H1 (cell line): ENCODE data around the gene TDO2. TPM values are rescaled to one million over a fixed set of nuclear protein-coding genes. Genes with fewer than 3 reads are reported as not detected.

Experiments
- CTCF ChIA-PET: fragments of 300-600 bp; sonication (Branson Sonifier 250); formaldehyde crosslinking; loops from one replicate; lab custom pipeline; 2021; ENCODE audit not compliant: partially characterized antibody; lab: Charles Lee
- POLR2A ChIA-PET: fragments of 300-600 bp; sonication (Branson Sonifier 250); formaldehyde crosslinking; loops from one replicate; lab custom pipeline; 2021; ENCODE audit warnings: inconsistent platforms; ENCODE audit not compliant: partially characterized antibody; lab: Charles Lee
- DNase-seq, 2 experiments: peaks; one replicate each; pipeline versions ENCODE4 v3.0.0 to v3.0.0-alpha.2; 2010 to 2022; ENCODE audit warnings: low spot score in 2 of 2, low read depth in 1 of 2, mixed read lengths in 1 of 2
- FAIRE-seq: peaks from 2 replicates; lab custom pipeline; 2011; peaks lifted over from hg19 to GRCh38; lab: Jason Lieb, UNC
- H2AFZ ChIP-seq: 2 replicates; pipeline ENCODE4 v1.8.1; 2012; ENCODE audit warnings: low read length, inconsistent platforms
- H2AK5ac ChIP-seq: 2 replicates; pipeline ENCODE4 v1.6.1; 2013; ENCODE audit warnings: low read depth, low read length
- H2BK120ac ChIP-seq: replicated peaks from 2 replicates; pipeline ENCODE3; 2013; ENCODE audit warnings: low read depth, low read length, inconsistent platforms
- H2BK12ac ChIP-seq: 2 replicates; pipeline ENCODE4 v1.6.1; 2013; ENCODE audit warnings: low read depth, low read length
- H2BK15ac ChIP-seq: 2 replicates; pipeline ENCODE4 v1.6.1; 2013; ENCODE audit warnings: low read length
- H2BK20ac ChIP-seq: 2 replicates; pipeline ENCODE4 v1.6.1; 2013; ENCODE audit warnings: low read length
- H2BK5ac ChIP-seq: 2 replicates; pipeline ENCODE4 v1.6.1; 2013; ENCODE audit warnings: low read depth, low read length
- H3K14ac ChIP-seq: 2 replicates; pipeline ENCODE4 v1.6.1; 2013; ENCODE audit warnings: inconsistent platforms; ENCODE audit not compliant: insufficient read length
- H3K18ac ChIP-seq: 2 replicates; pipeline ENCODE4 v1.6.1; 2013; ENCODE audit warnings: low read length; ENCODE audit errors: extremely low read depth
- H3K23ac ChIP-seq: 2 replicates; pipeline ENCODE4 v1.6.1; 2013; ENCODE audit warnings: inconsistent platforms; ENCODE audit not compliant: insufficient read length
- H3K23me2 ChIP-seq: 2 replicates; pipeline ENCODE4 v1.6.1; 2013; ENCODE audit warnings: low read depth, low read length
- H3K27ac ChIP-seq: 2 replicates; pipeline ENCODE4 v1.6.1; 2011; ENCODE audit warnings: low read depth, low read length, inconsistent platforms
- H3K27me3 ChIP-seq, 4 experiments: replicated peaks in 1 of 4; 1 replicate in 1 of 4; 2 replicates in 3 of 4; pipeline versions ENCODE4 v1.6.1 to v1.8.1; 2011 to 2013; ENCODE audit warnings: low read length in 3 of 4, mild to moderate bottlenecking in 3 of 4, inconsistent platforms in 2 of 4, mixed read lengths in 2 of 4, moderate library complexity in 1 of 4; ENCODE audit not compliant: control insufficient read depth in 3 of 4, insufficient read depth in 3 of 4; ENCODE audit errors: extremely low read depth in 1 of 4
- H3K36me3 ChIP-seq, 4 experiments: 2 replicates each; pipeline versions ENCODE4 v1.6.1 to v1.8.1; 2011 to 2013; ENCODE audit warnings: mild to moderate bottlenecking in 4 of 4, low read length in 3 of 4, moderate library complexity in 2 of 4, control low read depth in 1 of 4, inconsistent platforms in 1 of 4; ENCODE audit not compliant: insufficient read depth in 4 of 4, control insufficient read depth in 2 of 4
- H3K4ac ChIP-seq: replicated peaks from 2 replicates; pipeline ENCODE3; 2013; ENCODE audit warnings: low read length, low read depth, mixed read lengths, inconsistent platforms; ENCODE audit not compliant: insufficient read length
- H3K4me1 ChIP-seq, 4 experiments: replicated peaks in 1 of 4; 1 replicate in 1 of 4; 2 replicates in 3 of 4; pipeline versions ENCODE4 v1.6.1 to v1.8.1; 2011 to 2013; ENCODE audit warnings: low read length in 3 of 4, inconsistent platforms in 2 of 4, mixed read lengths in 1 of 4; ENCODE audit not compliant: insufficient read depth in 4 of 4, control insufficient read depth in 3 of 4
- H3K4me2 ChIP-seq, 2 experiments: 2 replicates each; pipeline versions ENCODE4 v1.6.1 to v1.8.1; 2011 to 2013; ENCODE audit warnings: low read depth in 2 of 2, low read length in 2 of 2, control low read depth in 1 of 2, inconsistent platforms in 1 of 2, mild to moderate bottlenecking in 1 of 2; ENCODE audit not compliant: insufficient read depth in 1 of 2
- H3K4me3 ChIP-seq, 4 experiments: fragments of 200-600, 300-600 bp in 1 of 4; sonication (generic), shearing (Covaris generic), sonication (Bioruptor Twin) in 1 of 4; 2 replicates each; pipeline versions ENCODE4 v1.5.1 to v1.8.1; 2011 to 2016; ENCODE audit warnings: low read length in 4 of 4, low read depth in 3 of 4, control low read depth in 2 of 4, inconsistent platforms in 2 of 4, mild to moderate bottlenecking in 2 of 4, mixed read lengths in 1 of 4, moderate library complexity in 1 of 4; ENCODE audit not compliant: insufficient read depth in 2 of 4; ENCODE audit errors: extremely low read depth in 1 of 4
- H3K56ac ChIP-seq: replicated peaks from 2 replicates; pipeline ENCODE3; 2013; ENCODE audit warnings: low read depth, mild to moderate bottlenecking, mixed read lengths, low read length, inconsistent platforms; ENCODE audit not compliant: insufficient read length
- H3K79me1 ChIP-seq: 2 replicates; pipeline ENCODE4 v1.6.1; 2013; ENCODE audit warnings: low read depth, low read length, control low read depth
- H3K79me2 ChIP-seq, 2 experiments: 2 replicates each; pipeline versions ENCODE4 v1.6.1 to v1.8.1; 2012 to 2013; ENCODE audit warnings: low read length in 2 of 2, mild to moderate bottlenecking in 2 of 2, inconsistent platforms in 1 of 2; ENCODE audit not compliant: insufficient read depth in 2 of 2, control insufficient read depth in 1 of 2
- H3K9ac ChIP-seq, 4 experiments: replicated peaks in 1 of 4; 1 replicate in 1 of 4; 2 replicates in 3 of 4; pipeline versions ENCODE4 v1.6.1 to v1.8.1; 2011 to 2013; ENCODE audit warnings: low read depth in 3 of 4, low read length in 3 of 4, control low read depth in 2 of 4, mild to moderate bottlenecking in 2 of 4, moderate library complexity in 2 of 4, inconsistent platforms in 1 of 4; ENCODE audit errors: extremely low read depth in 1 of 4
- H3K9me3 ChIP-seq, 2 experiments: 2 replicates each; pipeline versions ENCODE4 v1.6.1 to v1.8.1; 2012 to 2013; ENCODE audit warnings: mild to moderate bottlenecking in 2 of 2, moderate library complexity in 2 of 2, control low read depth in 1 of 2, inconsistent platforms in 1 of 2, low read depth in 1 of 2, low read length in 1 of 2, mixed read lengths in 1 of 2; ENCODE audit not compliant: insufficient read depth in 2 of 2
- H4K20me1 ChIP-seq, 2 experiments: replicated peaks in 1 of 2; 2 replicates each; pipeline versions ENCODE3 to v1.8.1; 2011 to 2013; ENCODE audit warnings: inconsistent platforms in 2 of 2, low read length in 2 of 2, mild to moderate bottlenecking in 1 of 2; ENCODE audit not compliant: insufficient read depth in 2 of 2, control insufficient read depth in 1 of 2
- H4K5ac ChIP-seq: 2 replicates; pipeline ENCODE4 v1.6.1; 2013; ENCODE audit warnings: low read length, low read depth, mixed read lengths, inconsistent platforms; ENCODE audit not compliant: insufficient read length
- H4K8ac ChIP-seq: 2 replicates; pipeline ENCODE4 v1.8.0; 2013; ENCODE audit warnings: mild to moderate bottlenecking, moderate library complexity, low read length, inconsistent platforms; ENCODE audit not compliant: insufficient read depth; ENCODE audit errors: extremely low read depth
- H4K91ac ChIP-seq: replicated peaks from 2 replicates; pipeline ENCODE3; 2013; ENCODE audit warnings: low read length, mixed read lengths, inconsistent platforms; ENCODE audit not compliant: insufficient read length
- TAF1 ChIP-seq: IDR thresholded peaks from 2 replicates; pipeline ENCODE4 v1.6.1; 2011; ENCODE audit warnings: mild to moderate bottlenecking, low read depth, low read length
- WGBS, 2 experiments: shearing (Covaris generic) in 1 of 2; methylation state at CpG; one replicate each; pipeline versions ENCODE4 v1.1.6 to v1.1.7; 2013 to 2015; ENCODE audit warnings: low lambda C conversion rate in 2 of 2, mixed read lengths in 2 of 2, inconsistent platforms in 1 of 2, low coverage in 1 of 2, missing lambda C conversion rate in 1 of 2; ENCODE audit not compliant: insufficient replicate concordance in 2 of 2, insufficient coverage in 1 of 2, insufficient read length in 1 of 2; ENCODE audit errors: extremely low coverage in 1 of 2, missing lambda C conversion rate in 1 of 2; 5-methylcytosine and 5-hydroxymethylcytosine counted together
- polyA plus RNA-seq, 7 experiments: library from polyadenylated mRNA; depleted of rRNA in 3 of 7; stranded (reverse) in 5 of 7; unstranded in 2 of 7; fragments of >200 nt in 5 of 7; fragments of 200-250 nt in 2 of 7; gene quantifications; 1 replicate in 5 of 7; 2 replicates in 1 of 7; 4 replicates in 1 of 7; pipeline versions ENCODE4 v1.2.1 to v1.2.3, GENCODE V29; 2011 to 2013; ENCODE audit warnings: missing spikeins in 2 of 7, mixed read lengths in 2 of 7
- total RNA-seq: library from RNA; stranded (reverse); fragmentation: NEBNext Ultra II Directional; extraction: Animal tissue kit (Norgen Biotek cat#: 25700); gene quantifications from 2 replicates; pipeline ENCODE4 v1.2.1, GENCODE V29; 2021

The TDO2 gene
- total and polyA plus RNA-seq, 2 of the 8 experiments (the other 6 are each of a cell fraction or from before 2014, with no cell fraction given): 0.03 TPM; not detected in 1

- Histone ChIP-seq H3K18ac (no peak overlapping the region), H4K5ac (no peak overlapping the region), H3K27ac (no peak overlapping the region), H3K56ac (no peak overlapping the region), H2BK120ac (no peak overlapping the region), H4K20me1 (no peaks in the 10 kb centered on the region), H2BK12ac (no peak overlapping the region), H2AK5ac (no peak overlapping the region), H3K79me2 (no peaks in the 10 kb centered on the region), H3K27me3 (no peaks in the 10 kb centered on the region), H2AFZ (no peak overlapping the region), H3K23me2 (no peaks in the 10 kb centered on the region), H3K4ac (no peak overlapping the region), H3K23ac (no peak overlapping the region), H3K79me1 (no peaks in the 10 kb centered on the region), H3K4me3 (no peak overlapping the region), H4K91ac (no peak overlapping the region), H3K4me2 (no peak overlapping the region), H2BK15ac (no peak overlapping the region), H3K14ac (no peak overlapping the region), H3K9me3 (peaks cover 0 to 6% of the 10 kb centered on the region in 2 experiments; a peak in 1 of 4 replicates), H3K36me3 (no peaks in the 10 kb centered on the region), H3K4me1 (no peaks in the 10 kb centered on the region), H4K8ac (no peak overlapping the region), H3K9ac (no peak overlapping the region), H2BK20ac (no peak overlapping the region), H2BK5ac (no peak overlapping the region)
- TF ChIP-seq TAF1: no peak
- FAIRE-seq (no peak), DNase-seq (no peak)
- ChIA-PET CTCF (no interaction called here), POLR2A (no interaction called here)
- 65% methylated on average over 3 of the region's 3 CpGs; no CpG with 5 or more reads in 1 of the 2 experiments for WGBS, 2 experiments
These were observed 21.1 kb downstream of the TDO2 start for GRCh38 chr4:155924637-155925036.
